GM12878 (cell line): ENCODE results near the gene ITM2C. TPM values are rescaled to one million over a fixed set of nuclear protein-coding genes. Genes with fewer than 3 reads are reported as not detected.

ENCODE experiments used
- BMI1 ChIP-seq: fragments of 450-650 bp; IDR thresholded peaks from 2 replicates; pipeline ENCODE4 v1.6.1; 2016; ENCODE audit warnings: mild to moderate bottlenecking, moderate library complexity, borderline replicate concordance
- CBX5 ChIP-seq: sonication (generic); IDR thresholded peaks from 2 replicates; pipeline ENCODE4 v1.6.1; 2016; ENCODE audit warnings: low read depth, moderate library complexity, mild to moderate bottlenecking, inconsistent platforms
- EED ChIP-seq: sonication (generic); IDR thresholded peaks from 2 replicates; pipeline ENCODE4 v1.6.1; 2016; ENCODE audit warnings: antibody characterized with exemption, low read depth
- EZH2 ChIP-seq: IDR thresholded peaks from 2 replicates; pipeline ENCODE4 v1.6.1; 2012; ENCODE audit warnings: low read depth, mild to moderate bottlenecking, control low read depth, inconsistent platforms, low read length, borderline replicate concordance; ENCODE audit not compliant: control insufficient read depth
- HCFC1 ChIP-seq: fragments of 150-350 bp; IDR thresholded peaks from 2 replicates; pipeline ENCODE4 v1.6.1; 2014; ENCODE audit warnings: low read length
- MTA3 ChIP-seq: IDR thresholded peaks from 2 replicates; pipeline ENCODE4 v1.6.1; 2012; ENCODE audit warnings: low read length, inconsistent platforms, borderline replicate concordance
- NFYB ChIP-seq: IDR thresholded peaks from 2 replicates; pipeline ENCODE4 v1.6.1; 2011; ENCODE audit warnings: low read depth, mild to moderate bottlenecking, low read length, improper control_type of control experiment, moderate library complexity; ENCODE audit not compliant: insufficient read depth
- NR2C1 ChIP-seq: fragments of 450-650 bp; IDR thresholded peaks from 2 replicates; pipeline ENCODE4 v1.6.1; 2017; ENCODE audit warnings: antibody characterized with exemption, mild to moderate bottlenecking, moderate library complexity
- PAX5 ChIP-seq: IDR thresholded peaks from 2 replicates; pipeline ENCODE4 v1.6.1; 2011; ENCODE audit warnings: low read depth, low read length, borderline replicate concordance
- POLR2AphosphoS5 ChIP-seq: IDR thresholded peaks from 2 replicates; pipeline ENCODE4 v1.6.1; 2011; ENCODE audit warnings: mild to moderate bottlenecking, low read length, inconsistent platforms
- RAD21 ChIP-seq: IDR thresholded peaks from 2 replicates; pipeline ENCODE4 v1.6.1; 2011; ENCODE audit warnings: mild to moderate bottlenecking, low read depth, low read length, moderate library complexity; ENCODE audit not compliant: insufficient read depth
- SIN3A ChIP-seq: IDR thresholded peaks from 2 replicates; pipeline ENCODE4 v1.6.1; 2012; ENCODE audit warnings: low read depth, low read length, improper control_type of control experiment
- SPI1 ChIP-seq: IDR thresholded peaks from 2 replicates; pipeline ENCODE4 v1.6.1; 2011; ENCODE audit warnings: low read depth, mild to moderate bottlenecking, low read length, moderate library complexity, borderline replicate concordance; ENCODE audit not compliant: insufficient read depth
- STAT3 ChIP-seq: IDR thresholded peaks from 2 replicates; pipeline ENCODE4 v1.6.1; 2011; ENCODE audit warnings: low read depth, low read length, improper control_type of control experiment
- TCF12 ChIP-seq: IDR thresholded peaks from 2 replicates; pipeline ENCODE4 v1.6.1; 2011; ENCODE audit warnings: low read depth, mild to moderate bottlenecking, low read length
- TCF7 ChIP-seq: IDR thresholded peaks from 2 replicates; pipeline ENCODE4 v1.6.1; 2014; ENCODE audit warnings: antibody characterized with exemption, borderline replicate concordance
- YY1 ChIP-seq: IDR thresholded peaks from 2 replicates; pipeline ENCODE4 v1.6.1; 2011; ENCODE audit warnings: low read depth, mild to moderate bottlenecking, low read length
- ZNF217 ChIP-seq: fragments of 450-650 bp; IDR thresholded peaks from 2 replicates; pipeline ENCODE4 v1.6.1; 2017; ENCODE audit warnings: antibody characterized with exemption, mild to moderate bottlenecking
- polyA plus RNA-seq, 11 experiments: library from polyadenylated mRNA; depleted of rRNA in 4 of 11; unstranded in 6 of 11; stranded (reverse) in 5 of 11; fragments of >200 nt; fragmentation: Nextera tagmentation in 4 of 11; fragmentation: Illumina TruSeq in 1 of 11; extraction: Ambion mirVana in 4 of 11; extraction: Trizol in 1 of 11; gene quantifications; 1 replicate in 1 of 11; 2 replicates in 10 of 11; pipeline versions ENCODE4 v1.2.1 to v1.2.3, GENCODE V29; 2011 to 2016; ENCODE audit warnings: inconsistent platforms in 2 of 11, missing spikeins in 2 of 11, low read depth in 1 of 11
- total RNA-seq, 4 experiments: library from RNA; depleted of rRNA in 3 of 4; stranded (reverse); fragments of >200 nt in 3 of 4; fragmentation: Illumina TruSeq in 1 of 4; extraction: Trizol in 1 of 4; gene quantifications; 2 replicates each; pipeline versions ENCODE4 v1.2.1 to v1.2.3, GENCODE V29; 2013 to 2021
- TF ChIP-seq, protein P1 (sequence below): IDR thresholded peaks from 2 replicates; pipeline ENCODE4 v1.6.1; 2012; ENCODE audit warnings: low read depth, low read length, improper control_type of control experiment
- TF ChIP-seq, protein P2 (sequence below): IDR thresholded peaks from 2 replicates; pipeline ENCODE4 v1.6.1; 2012; ENCODE audit warnings: low read length, inconsistent platforms
- TF ChIP-seq, protein P3 (sequence below): fragments of 450-650 bp; IDR thresholded peaks from 2 replicates; pipeline ENCODE4 v1.6.1; 2018; ENCODE audit warnings: mild to moderate bottlenecking, low read depth, moderate library complexity; ENCODE audit not compliant: partially characterized antibody
- TF ChIP-seq, protein P4 (sequence below): IDR thresholded peaks from 2 replicates; pipeline ENCODE4 v1.6.1; 2012; ENCODE audit warnings: low read depth, low read length, improper control_type of control experiment
- TF ChIP-seq, protein P5 (sequence below): fragments of 450-650 bp; IDR thresholded peaks from 2 replicates; pipeline ENCODE4 v1.6.1; 2017; ENCODE audit warnings: mild to moderate bottlenecking, moderate library complexity

Gene ITM2C
- total and polyA plus RNA-seq, 10 of the 15 experiments (the other 5 are each of a cell fraction or from before 2014, with no cell fraction given): 5.4 to 195 (median 149) TPM

DNA sequence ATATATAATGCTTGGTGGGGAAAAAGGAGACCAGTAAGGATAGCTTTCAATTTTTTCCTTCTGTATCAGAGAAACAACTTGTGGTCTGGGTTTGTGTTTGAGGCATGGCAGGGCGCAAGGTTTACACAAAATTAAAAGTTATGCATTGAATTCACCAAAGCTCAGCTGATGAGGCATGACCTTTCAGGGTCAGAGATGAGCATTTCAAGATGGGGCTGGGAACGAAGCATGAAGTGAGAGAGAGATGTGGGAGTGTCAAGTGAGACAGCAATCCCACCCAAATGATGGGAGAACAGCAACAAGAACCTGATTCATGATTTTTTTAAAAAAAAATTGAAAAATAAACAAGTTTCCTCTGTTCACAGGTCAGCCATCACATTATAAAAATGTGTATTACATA, 55.4 kb downstream of the ITM2C start (continued):
- TF ChIP-seq STAT3 (no peak), EZH2 (no peak), SIN3A (no peak), NR2C1 (peak; percentile 70), MTA3 (no peak), RAD21 (no peak), PAX5 (0 out of 2 replicates have a peak, but pooled peaks have one; percentile 16), TCF7 (no peak), YY1 (peak; percentile 86), ZNF217 (no peak), NFYB (no peak), BMI1 (no peak), EED (no peak), SPI1 (no peak), CBX5 (no peak), HCFC1 (no peak), TCF12 (no peak), POLR2AphosphoS5 (peak; percentile 39; the same call in 1 of the 2 replicates)
- TF ChIP-seq, protein P1, sequence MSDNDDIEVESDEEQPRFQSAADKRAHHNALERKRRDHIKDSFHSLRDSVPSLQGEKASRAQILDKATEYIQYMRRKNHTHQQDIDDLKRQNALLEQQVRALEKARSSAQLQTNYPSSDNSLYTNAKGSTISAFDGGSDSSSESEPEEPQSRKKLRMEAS: no peak
- TF ChIP-seq, protein P2, sequence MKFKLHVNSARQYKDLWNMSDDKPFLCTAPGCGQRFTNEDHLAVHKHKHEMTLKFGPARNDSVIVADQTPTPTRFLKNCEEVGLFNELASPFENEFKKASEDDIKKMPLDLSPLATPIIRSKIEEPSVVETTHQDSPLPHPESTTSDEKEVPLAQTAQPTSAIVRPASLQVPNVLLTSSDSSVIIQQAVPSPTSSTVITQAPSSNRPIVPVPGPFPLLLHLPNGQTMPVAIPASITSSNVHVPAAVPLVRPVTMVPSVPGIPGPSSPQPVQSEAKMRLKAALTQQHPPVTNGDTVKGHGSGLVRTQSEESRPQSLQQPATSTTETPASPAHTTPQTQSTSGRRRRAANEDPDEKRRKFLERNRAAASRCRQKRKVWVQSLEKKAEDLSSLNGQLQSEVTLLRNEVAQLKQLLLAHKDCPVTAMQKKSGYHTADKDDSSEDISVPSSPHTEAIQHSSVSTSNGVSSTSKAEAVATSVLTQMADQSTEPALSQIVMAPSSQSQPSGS: no peak
- TF ChIP-seq, protein P3, sequence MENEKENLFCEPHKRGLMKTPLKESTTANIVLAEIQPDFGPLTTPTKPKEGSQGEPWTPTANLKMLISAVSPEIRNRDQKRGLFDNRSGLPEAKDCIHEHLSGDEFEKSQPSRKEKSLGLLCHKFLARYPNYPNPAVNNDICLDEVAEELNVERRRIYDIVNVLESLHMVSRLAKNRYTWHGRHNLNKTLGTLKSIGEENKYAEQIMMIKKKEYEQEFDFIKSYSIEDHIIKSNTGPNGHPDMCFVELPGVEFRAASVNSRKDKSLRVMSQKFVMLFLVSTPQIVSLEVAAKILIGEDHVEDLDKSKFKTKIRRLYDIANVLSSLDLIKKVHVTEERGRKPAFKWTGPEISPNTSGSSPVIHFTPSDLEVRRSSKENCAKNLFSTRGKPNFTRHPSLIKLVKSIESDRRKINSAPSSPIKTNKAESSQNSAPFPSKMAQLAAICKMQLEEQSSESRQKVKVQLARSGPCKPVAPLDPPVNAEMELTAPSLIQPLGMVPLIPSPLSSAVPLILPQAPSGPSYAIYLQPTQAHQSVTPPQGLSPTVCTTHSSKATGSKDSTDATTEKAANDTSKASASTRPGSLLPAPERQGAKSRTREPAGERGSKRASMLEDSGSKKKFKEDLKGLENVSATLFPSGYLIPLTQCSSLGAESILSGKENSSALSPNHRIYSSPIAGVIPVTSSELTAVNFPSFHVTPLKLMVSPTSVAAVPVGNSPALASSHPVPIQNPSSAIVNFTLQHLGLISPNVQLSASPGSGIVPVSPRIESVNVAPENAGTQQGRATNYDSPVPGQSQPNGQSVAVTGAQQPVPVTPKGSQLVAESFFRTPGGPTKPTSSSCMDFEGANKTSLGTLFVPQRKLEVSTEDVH: no peak
- TF ChIP-seq, protein P4, sequence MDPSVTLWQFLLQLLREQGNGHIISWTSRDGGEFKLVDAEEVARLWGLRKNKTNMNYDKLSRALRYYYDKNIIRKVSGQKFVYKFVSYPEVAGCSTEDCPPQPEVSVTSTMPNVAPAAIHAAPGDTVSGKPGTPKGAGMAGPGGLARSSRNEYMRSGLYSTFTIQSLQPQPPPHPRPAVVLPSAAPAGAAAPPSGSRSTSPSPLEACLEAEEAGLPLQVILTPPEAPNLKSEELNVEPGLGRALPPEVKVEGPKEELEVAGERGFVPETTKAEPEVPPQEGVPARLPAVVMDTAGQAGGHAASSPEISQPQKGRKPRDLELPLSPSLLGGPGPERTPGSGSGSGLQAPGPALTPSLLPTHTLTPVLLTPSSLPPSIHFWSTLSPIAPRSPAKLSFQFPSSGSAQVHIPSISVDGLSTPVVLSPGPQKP: no peak
- TF ChIP-seq, protein P5, sequence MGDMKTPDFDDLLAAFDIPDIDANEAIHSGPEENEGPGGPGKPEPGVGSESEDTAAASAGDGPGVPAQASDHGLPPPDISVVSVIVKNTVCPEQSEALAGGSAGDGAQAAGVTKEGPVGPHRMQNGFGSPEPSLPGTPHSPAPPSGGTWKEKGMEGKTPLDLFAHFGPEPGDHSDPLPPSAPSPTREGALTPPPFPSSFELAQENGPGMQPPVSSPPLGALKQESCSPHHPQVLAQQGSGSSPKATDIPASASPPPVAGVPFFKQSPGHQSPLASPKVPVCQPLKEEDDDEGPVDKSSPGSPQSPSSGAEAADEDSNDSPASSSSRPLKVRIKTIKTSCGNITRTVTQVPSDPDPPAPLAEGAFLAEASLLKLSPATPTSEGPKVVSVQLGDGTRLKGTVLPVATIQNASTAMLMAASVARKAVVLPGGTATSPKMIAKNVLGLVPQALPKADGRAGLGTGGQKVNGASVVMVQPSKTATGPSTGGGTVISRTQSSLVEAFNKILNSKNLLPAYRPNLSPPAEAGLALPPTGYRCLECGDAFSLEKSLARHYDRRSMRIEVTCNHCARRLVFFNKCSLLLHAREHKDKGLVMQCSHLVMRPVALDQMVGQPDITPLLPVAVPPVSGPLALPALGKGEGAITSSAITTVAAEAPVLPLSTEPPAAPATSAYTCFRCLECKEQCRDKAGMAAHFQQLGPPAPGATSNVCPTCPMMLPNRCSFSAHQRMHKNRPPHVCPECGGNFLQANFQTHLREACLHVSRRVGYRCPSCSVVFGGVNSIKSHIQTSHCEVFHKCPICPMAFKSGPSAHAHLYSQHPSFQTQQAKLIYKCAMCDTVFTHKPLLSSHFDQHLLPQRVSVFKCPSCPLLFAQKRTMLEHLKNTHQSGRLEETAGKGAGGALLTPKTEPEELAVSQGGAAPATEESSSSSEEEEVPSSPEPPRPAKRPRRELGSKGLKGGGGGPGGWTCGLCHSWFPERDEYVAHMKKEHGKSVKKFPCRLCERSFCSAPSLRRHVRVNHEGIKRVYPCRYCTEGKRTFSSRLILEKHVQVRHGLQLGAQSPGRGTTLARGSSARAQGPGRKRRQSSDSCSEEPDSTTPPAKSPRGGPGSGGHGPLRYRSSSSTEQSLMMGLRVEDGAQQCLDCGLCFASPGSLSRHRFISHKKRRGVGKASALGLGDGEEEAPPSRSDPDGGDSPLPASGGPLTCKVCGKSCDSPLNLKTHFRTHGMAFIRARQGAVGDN: peak; percentile 62; the same call in 1 of the 2 replicates
